GM21529 (cell line): ENCODE results near the gene COPS3.

ENCODE experiments used
- ATAC-seq: cut with Tn5 transposase; IDR thresholded peaks from one replicate; pipeline ENCODE4 v1.9.1; 2021; ENCODE audit not compliant: unreplicated experiment

COPS3 gene

GRCh38 chr17:17252149-17252661, 28.8 kb downstream of the COPS3 start:
- ATAC-seq: no peak

DNA sequence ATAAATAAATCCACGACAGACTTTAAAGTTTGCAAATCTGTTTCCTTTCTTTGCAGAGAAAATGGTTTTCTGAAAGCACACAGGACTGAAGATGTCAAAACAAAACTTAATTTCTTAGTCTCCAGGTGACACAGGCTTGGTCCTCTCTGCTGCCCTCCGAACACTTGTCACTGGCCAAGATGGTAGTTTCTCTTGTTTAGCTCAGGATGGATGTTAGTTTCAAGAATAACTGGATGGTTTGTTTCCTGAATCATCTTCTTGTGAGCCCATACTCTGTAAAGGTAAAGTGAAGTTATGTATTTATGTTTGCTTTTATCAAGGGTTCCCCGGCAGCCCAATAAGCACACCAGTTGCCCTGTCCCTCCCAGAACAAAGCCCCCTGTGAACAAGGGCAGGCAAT, 34.2 kb downstream of the COPS3 start:
- no peak for ATAC-seq

GRCh38 chr17:17243163-17243562, 37.9 kb downstream of the COPS3 start:
- no peak for ATAC-seq

DNA sequence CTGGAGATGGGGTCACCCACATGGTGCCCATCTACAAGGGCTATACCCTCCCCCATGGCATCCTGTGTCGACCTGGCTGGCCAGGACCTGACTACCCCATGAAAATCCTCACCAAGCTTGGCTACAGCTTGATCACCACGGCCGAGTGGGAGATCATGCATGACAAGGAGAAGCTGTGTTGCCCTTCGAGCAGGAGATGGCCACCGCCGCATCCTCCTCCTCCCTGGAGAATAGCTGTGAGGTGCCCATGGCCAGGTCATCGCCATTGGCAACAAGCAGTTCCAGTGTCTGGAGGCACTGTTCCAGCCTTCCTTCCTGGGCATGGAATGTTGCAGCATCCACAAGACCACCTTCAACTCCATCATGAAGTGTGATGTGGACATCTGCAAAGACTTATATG, 38.8 kb downstream of the COPS3 start:
- ATAC-seq: no peak

GRCh38 chr17:17241656-17242055, 39.4 kb downstream of the COPS3 start:
- no peak for ATAC-seq

GRCh38 chr17:17239832-17240231, 41.2 kb downstream of the COPS3 start:
- no peak for ATAC-seq

DNA sequence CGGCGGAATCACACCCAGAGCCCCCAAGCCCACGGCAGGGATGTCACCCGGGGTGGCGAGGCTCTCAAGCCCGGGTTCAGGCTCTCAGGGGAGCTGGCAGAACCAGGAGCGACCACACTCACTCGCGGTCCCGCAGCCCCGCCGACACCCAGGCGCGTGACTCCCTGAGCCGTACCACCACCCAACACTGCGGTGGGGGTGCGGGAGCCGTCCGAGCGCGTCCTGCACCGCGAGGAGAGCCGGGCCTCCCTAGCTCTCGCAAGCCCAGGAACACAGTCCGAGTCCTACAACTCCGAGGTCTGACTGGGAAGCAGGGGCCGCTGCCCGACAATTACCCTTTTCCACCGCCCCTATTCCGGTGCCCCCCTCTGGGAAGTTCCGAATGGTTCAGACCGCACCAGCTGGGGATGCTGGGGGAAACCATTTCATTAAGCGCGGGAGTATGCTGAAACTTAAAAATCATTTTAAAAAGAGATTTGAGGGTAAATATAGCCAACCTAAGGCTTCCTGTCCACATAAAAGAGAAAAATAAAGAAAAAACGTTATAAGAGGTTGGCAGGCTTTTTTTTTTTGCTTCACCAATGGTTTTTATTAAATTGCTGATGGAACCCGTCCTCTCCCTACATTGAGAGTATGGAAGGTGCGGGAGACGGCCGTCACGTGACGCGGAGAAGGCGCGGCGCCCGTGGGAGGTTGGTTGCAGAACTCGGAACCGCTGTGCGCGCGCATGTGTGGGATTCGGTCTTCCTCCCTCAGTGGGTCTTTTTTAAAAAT, 43.8 kb downstream of the COPS3 start, which contains the start of gene FLCN:
FLCN (minus strand) TSS at position 143 of the 774 bp plus-strand sequence. CDS start 9,031 bp downstream, outside the sequence.
- peak; percentile 79 for ATAC-seq

DNA sequence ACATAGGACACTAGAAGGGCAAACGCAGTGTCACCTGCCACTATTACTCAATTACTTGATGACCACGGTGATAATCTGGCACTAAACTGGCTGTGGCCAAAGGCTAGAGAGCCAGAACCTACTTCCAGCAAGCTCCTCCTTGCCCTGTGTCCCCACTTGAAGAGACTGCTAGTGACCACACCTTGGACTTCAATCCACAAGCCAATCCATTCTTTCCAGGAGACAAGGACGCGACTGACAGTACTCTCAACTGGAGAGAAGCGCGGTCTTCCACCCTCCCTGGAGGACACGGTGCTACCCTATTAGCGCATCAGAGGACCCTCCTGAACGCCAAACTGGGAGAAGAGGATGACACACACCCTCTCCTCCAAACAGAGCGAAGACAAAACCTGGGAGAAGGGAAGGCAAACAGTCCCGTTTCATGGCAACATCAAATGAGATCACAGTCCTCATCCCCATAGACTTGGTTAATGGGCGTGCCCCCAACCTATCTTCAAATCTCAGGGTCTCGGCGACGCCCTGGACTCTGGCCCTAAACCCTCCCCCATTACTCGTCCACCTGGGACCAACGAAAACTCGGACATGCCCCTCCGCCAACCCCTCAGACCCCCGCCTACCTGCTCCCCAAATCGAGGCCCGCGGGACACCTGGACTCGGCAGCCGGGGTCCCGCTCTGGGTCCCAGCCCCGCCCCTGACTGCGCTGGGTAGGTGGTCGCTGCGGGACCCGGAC, 44.6 kb downstream of the COPS3 start:
- peak; percentile 18 for ATAC-seq

GRCh38 chr17:17235212-17236174, 45.6 kb downstream of the COPS3 start:
- ATAC-seq: no peak

- ATAC-seq: no peak
Measured at GRCh38 chr17:17232303-17232621, 48.8 kb downstream of the COPS3 start.

- ATAC-seq: no peak
Measured at GRCh38 chr17:17231621-17232302, 49.3 kb downstream of the COPS3 start.

DNA sequence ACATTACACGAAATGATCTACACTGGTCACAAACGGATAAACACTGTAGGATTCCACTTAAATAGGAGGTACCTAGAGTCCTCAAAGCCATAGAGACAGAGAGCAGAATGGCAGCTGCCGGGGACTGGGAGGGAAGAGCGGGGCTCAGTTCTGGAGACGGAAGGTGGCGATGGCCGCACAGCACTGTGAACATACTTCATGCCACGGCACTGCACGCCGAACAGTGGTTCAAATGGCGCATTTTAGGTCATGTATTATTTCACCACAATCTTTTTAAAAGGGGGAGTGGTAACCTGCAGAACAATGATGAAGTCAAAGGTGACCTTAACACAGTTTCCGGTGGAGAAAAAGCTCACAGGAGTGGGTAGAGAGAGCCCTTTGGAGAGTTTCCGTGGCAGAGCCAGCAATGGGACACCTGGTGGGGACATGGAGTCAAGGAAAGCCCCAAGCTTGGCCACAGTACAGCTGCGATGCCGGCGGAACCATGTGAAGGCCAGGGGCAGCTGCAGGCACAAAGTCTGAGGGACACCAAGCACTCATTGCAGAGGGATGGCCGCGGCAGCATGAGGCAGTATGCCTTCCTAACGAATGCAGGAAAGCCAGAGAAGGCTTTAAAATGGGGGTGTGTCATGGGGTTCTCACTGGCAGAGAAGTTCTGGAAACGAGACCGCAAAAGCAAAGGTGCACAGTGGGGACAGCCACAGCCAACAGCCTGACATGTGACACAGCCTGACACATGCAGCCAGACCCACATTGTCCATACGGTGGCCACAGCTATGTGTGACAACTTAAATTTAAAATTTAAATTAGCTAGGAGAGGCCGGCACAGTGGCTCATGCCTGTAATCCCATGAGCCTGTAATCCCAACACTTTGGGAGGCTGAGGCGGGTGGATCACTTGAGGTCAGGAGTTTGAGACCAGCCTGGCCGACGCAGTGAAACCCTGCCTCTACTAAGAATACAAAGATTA, 51.3 kb downstream of the COPS3 start:
- no peak for ATAC-seq

- no peak for ATAC-seq
Measured at GRCh38 chr17:17228521-17229279, 52.3 kb downstream of the COPS3 start.

GRCh38 chr17:17227608-17228520, 53.2 kb downstream of the COPS3 start:
- no peak for ATAC-seq

DNA sequence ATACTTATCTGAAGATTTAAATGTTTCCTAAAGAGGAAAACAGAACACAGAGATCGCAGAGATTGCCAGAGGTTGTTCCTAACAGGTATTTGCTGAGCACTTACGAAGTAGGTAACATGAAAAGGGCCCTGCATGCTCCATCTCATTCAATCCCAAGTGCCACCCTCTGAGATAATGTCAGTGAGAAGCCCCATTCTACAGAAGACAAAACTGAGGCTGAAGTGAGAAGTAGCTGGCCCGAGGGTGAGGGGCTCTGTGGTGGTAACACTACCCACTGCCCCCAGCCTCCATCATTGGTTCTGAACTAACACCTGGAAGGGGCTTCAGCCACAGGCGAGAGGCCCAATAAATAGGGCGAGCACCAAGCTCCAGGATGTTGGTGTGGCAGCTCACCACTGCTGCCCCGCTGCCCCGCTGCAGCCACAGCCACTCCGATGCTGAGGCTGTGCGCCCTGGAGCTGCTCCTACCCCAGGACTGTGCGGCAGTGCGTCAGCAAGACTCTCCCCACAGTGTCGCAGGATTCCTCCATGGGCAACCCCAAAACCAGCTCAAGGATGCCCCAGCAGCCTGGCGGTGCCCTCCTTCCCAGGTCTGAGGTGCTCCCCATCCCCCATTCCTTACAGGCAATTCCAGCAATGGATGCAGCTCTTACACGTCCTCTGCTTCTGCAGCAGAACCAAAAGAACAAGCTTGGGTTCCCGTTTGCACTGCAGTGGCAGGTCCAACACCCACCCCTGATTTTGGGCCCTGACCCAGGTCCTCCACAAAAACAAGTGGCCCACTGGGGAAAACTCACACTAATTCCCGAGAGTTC, 54.4 kb downstream of the COPS3 start:
- no peak for ATAC-seq

GRCh38 chr17:17225901-17226300, 55.1 kb downstream of the COPS3 start:
- ATAC-seq: no peak

- no peak for ATAC-seq
Measured at GRCh38 chr17:17224137-17224536, 56.9 kb downstream of the COPS3 start.
